ENCODE results near the gene SETDB1.

Gene SETDB1

DNA sequence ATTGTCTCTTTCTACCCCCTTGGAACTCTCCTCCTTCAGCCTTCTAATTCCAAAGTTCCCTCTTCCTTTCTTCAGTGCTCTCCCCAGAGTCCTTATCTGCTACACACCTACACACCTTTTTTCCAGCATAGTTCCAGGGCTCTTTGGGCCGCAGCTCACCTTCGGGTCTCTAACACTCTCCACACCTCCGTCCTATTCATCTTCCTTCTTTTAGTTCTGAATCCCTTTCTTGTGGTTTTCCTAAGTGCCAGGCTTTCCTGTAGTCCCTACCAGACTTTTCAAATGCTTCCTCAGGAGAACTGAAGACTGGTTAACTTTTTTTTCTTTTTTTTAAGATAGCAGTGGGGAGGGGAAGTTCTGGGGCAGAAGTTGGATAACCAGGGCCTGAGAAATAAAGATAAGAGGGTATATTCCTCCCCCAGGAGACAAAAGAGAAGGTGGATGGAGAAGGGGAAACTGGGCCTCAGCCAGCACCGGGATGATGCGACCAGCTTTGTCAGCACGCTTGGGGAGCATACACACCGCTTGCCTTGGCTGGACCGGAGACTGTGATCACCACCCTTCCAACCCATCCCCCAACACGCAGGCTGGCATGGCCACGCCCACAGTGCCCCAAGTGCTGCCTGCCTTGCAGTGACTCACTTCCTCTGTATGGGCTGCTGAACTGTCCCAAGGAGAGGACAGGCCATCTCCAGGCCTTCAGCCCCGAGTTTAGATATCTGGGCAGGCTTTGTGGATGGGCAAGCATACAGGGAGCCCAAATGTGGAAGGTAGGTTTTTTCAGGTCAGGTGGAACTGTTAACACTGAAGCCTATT is 50.9 kb downstream of the SETDB1 start:
- Histone ChIP-seq H3K4me1 (ENCODE audit: control insufficient read depth, insufficient read depth, low read length) (peaks cover 61% of the 10 kb centered on the region), H3K4me3 (ENCODE audit: low read length) (peak overlapping the region; percentile 43), H3K36me3 (ENCODE audit: insufficient read depth, low read length) (no peaks in the 10 kb centered on the region)

GRCh38 chr1:150979092-150980056 is 53.2 kb downstream of the SETDB1 start:
- Histone ChIP-seq H3K4me1 (ENCODE audit: control insufficient read depth, insufficient read depth, low read length) (peaks cover 49% of the 10 kb centered on the region), H3K4me3 (ENCODE audit: low read length) (no peak overlapping the region), H3K9me3 (replicated peaks; ENCODE audit: low read length) (no peaks in the 10 kb centered on the region), H3K36me3 (ENCODE audit: insufficient read depth, low read length) (no peaks in the 10 kb centered on the region), H3K4me2 (ENCODE audit: low read length) (peak overlapping the region; percentile 26), H3K27me3 (ENCODE audit: control insufficient read depth, insufficient read depth, low read length) (no peaks in the 10 kb centered on the region), H3K9ac (ENCODE audit: low read depth, low read length) (no peak overlapping the region)

More for the DNA sequence above, 50.9 kb downstream of the SETDB1 start:
- Histone ChIP-seq H3K27me3 (ENCODE audit: control insufficient read depth, insufficient read depth, low read length) (no peaks in the 10 kb centered on the region), H3K9me3 (replicated peaks; ENCODE audit: low read length) (no peaks in the 10 kb centered on the region), H3K9ac (ENCODE audit: low read depth, low read length) (peak overlapping the region; percentile 42), H3K4me2 (ENCODE audit: low read length) (peak overlapping the region; percentile 71)

DNA sequence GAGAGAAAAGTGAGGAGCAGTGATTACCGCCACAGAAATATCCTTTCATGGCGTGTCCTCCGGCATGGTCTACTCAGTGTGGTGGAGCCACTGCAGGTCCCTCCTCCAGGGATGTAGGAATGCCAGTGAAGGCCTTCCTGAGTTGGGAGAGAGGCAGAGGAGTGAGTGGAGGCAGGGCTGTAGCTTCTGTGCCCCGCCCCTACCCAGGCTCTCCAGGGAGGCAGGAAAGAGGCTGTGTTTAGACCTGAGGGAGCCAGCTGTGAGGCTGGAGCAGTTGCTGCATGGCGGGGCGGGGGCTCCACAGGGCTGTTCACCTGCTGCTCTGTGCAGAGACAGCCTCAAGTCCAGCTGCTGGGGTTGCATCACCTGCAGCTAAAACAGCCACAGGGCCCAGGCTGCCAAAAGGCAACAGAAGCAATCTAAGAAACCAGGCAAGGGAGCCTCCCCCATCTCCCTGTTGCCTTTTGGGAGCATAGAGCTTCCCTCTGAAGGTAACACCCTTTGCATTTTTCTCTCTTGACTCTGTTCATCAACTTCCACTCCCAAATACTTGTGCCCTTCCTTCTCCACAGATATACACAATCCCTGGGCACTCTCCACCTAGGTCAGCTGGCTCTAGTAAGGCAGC is 55.1 kb downstream of the SETDB1 start:
- Histone ChIP-seq H3K4me3 (ENCODE audit: low read length) (no peak overlapping the region), H3K9ac (ENCODE audit: low read depth, low read length) (no peak overlapping the region), H3K36me3 (ENCODE audit: insufficient read depth, low read length) (no peaks in the 10 kb centered on the region)

DNA sequence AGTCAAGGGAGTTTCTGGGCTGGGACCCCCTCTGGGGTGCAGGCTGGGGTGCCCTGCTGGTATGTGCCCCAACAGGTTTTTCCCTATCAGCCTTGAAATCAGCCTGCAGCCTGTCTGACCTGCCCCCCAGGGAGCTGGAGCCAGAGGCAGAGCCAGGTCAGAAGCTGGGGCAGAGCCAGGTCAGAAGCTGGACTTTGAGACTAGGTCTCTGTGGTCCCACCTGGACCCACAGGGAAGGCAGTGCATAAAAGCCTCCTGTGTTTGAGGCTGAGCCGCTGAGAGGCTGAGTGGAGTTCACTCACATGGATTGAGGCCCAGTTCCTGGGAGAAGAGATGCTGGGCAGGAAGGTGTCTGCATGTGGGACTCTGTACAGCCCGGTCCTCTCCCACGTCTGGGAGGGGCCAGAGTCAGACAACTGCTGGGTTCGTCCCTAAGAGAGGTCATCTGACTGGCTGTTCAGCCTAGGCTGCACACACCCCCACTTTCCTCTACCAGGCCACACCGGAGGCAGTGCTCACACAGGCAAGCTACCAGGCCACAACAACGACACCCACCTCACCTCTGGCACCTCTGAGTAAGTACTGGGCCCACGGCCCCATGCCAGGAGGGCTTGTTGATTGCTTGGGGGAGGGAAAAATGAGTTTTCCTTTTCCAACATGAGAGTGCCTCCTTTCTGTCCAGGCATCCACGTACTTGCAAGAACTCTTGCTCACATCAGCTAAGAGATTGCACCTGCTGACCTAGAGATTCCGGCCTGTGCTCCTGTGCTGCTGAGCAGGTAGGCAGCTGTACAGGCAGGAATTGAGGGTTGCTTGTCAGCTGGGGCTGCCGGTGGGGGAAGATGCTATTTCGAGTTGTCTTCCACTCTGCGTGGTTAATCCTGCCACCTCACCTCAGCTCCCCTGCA is 55.9 kb downstream of the SETDB1 start, which contains the start of gene ANXA9:
ANXA9 (plus strand) TSS at position 488 of the 908 bp plus-strand sequence. CDS start 814 bp downstream, outside the sequence.
- no peaks in the 10 kb centered on the region for H3K36me3 ChIP-seq (ENCODE audit: insufficient read depth, low read length)
- peaks cover 38% of the 10 kb centered on the region for H3K4me1 ChIP-seq (ENCODE audit: control insufficient read depth, insufficient read depth, low read length)
- no peak within 1 kb of the TSS for H3K4me3 ChIP-seq (ENCODE audit: low read length)
- no peaks in the 10 kb centered on the region for H3K9me3 ChIP-seq (replicated peaks; ENCODE audit: low read length)
- H3K4me2 ChIP-seq (ENCODE audit: low read length), result no peak within 1 kb of the TSS
- H3K9ac ChIP-seq (ENCODE audit: low read depth, low read length), result no peak within 1 kb of the TSS
- H3K27me3 ChIP-seq (ENCODE audit: control insufficient read depth, insufficient read depth, low read length), result no peaks in the 10 kb centered on the region

More for the DNA sequence above, 55.1 kb downstream of the SETDB1 start:
- Histone ChIP-seq H3K4me2 (ENCODE audit: low read length) (no peak overlapping the region), H3K4me1 (ENCODE audit: control insufficient read depth, insufficient read depth, low read length) (peaks cover 44% of the 10 kb centered on the region), H3K9me3 (replicated peaks; ENCODE audit: low read length) (no peaks in the 10 kb centered on the region), H3K27me3 (ENCODE audit: control insufficient read depth, insufficient read depth, low read length) (no peaks in the 10 kb centered on the region)

GRCh38 chr1:150985179-150985825 is 59.1 kb downstream of the SETDB1 start:
- peaks cover 12% of the 10 kb centered on the region for H3K4me1 ChIP-seq (ENCODE audit: control insufficient read depth, insufficient read depth, low read length)
- H3K9me3 ChIP-seq (replicated peaks; ENCODE audit: low read length), result no peaks in the 10 kb centered on the region
- no peak overlapping the region for H3K9ac ChIP-seq (ENCODE audit: low read depth, low read length)
- no peak overlapping the region for H3K4me2 ChIP-seq (ENCODE audit: low read length)
- H3K4me3 ChIP-seq (ENCODE audit: low read length), result no peak overlapping the region
- H3K27me3 ChIP-seq (ENCODE audit: control insufficient read depth, insufficient read depth, low read length), result no peaks in the 10 kb centered on the region
- H3K36me3 ChIP-seq (ENCODE audit: insufficient read depth, low read length), result no peaks in the 10 kb centered on the region

GRCh38 chr1:150987924-150988323 is 61.8 kb downstream of the SETDB1 start:
- Histone ChIP-seq H3K4me1 (ENCODE audit: control insufficient read depth, insufficient read depth, low read length) (no peaks in the 10 kb centered on the region), H3K4me2 (ENCODE audit: low read length) (no peak overlapping the region), H3K9me3 (replicated peaks; ENCODE audit: low read length) (no peaks in the 10 kb centered on the region), H3K4me3 (ENCODE audit: low read length) (no peak overlapping the region), H3K36me3 (ENCODE audit: insufficient read depth, low read length) (no peaks in the 10 kb centered on the region), H3K27me3 (ENCODE audit: control insufficient read depth, insufficient read depth, low read length) (no peaks in the 10 kb centered on the region), H3K9ac (ENCODE audit: low read depth, low read length) (no peak overlapping the region)

DNA sequence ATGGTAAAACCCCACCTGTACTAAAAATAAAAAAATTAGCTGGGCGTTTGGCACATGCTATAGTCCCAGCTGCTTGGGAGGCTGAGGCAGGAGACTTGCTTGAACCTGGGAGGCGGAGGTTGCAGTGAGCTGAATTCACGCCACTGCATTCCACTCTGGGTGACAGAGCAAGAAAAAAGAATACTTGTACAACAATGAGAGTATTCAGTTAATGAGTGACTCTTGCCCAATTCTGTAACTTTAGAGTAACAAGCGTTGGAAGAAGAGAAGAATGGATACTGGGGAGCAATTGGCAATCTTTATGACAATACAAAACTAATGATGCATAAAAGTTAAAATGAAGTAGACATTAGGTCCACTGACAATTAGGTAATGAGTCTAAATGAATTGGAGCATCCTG is 66.5 kb downstream of the SETDB1 start:
- Histone ChIP-seq H3K9me3 (replicated peaks; ENCODE audit: low read length) (no peaks in the 10 kb centered on the region), H3K9ac (ENCODE audit: low read depth, low read length) (no peak overlapping the region), H3K4me1 (ENCODE audit: control insufficient read depth, insufficient read depth, low read length) (peaks cover 3% of the 10 kb centered on the region), H3K4me3 (ENCODE audit: low read length) (no peak overlapping the region), H3K4me2 (ENCODE audit: low read length) (no peak overlapping the region), H3K36me3 (ENCODE audit: insufficient read depth, low read length) (peaks cover 5% of the 10 kb centered on the region), H3K27me3 (ENCODE audit: control insufficient read depth, insufficient read depth, low read length) (no peaks in the 10 kb centered on the region)

DNA sequence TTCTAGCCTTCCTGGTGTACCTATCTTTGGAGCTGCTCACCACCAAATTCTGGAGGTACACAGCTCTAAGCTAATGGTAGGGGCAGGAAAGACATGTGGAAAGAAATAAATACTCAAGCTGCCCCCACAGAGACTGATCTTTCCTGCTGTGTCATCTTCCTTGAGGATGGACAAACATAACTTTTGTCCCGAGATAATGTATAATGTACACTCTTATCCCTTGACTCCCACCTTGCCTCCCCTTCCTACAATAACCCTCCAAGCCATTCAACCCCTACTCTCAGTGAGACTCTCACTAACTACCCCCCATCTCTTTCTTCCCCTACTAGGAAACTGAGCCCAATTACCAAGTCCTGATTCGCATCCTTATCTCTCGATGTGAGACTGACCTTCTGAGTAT is 68.1 kb downstream of the SETDB1 start:
- H3K9me3 ChIP-seq (replicated peaks; ENCODE audit: low read length), result no peaks in the 10 kb centered on the region
- H3K4me2 ChIP-seq (ENCODE audit: low read length), result no peak overlapping the region
- H3K4me1 ChIP-seq (ENCODE audit: control insufficient read depth, insufficient read depth, low read length), result peaks cover 10% of the 10 kb centered on the region
- no peak overlapping the region for H3K4me3 ChIP-seq (ENCODE audit: low read length)
- H3K36me3 ChIP-seq (ENCODE audit: insufficient read depth, low read length), result peaks cover 9% of the 10 kb centered on the region
- no peaks in the 10 kb centered on the region for H3K27me3 ChIP-seq (ENCODE audit: control insufficient read depth, insufficient read depth, low read length)
- no peak overlapping the region for H3K9ac ChIP-seq (ENCODE audit: low read depth, low read length)

- H3K9me3 ChIP-seq (replicated peaks; ENCODE audit: low read length), result no peaks in the 10 kb centered on the region
- H3K4me3 ChIP-seq (ENCODE audit: low read length), result no peak overlapping the region
- no peak overlapping the region for H3K9ac ChIP-seq (ENCODE audit: low read depth, low read length)
- no peaks in the 10 kb centered on the region for H3K27me3 ChIP-seq (ENCODE audit: control insufficient read depth, insufficient read depth, low read length)
- peaks cover 9% of the 10 kb centered on the region for H3K36me3 ChIP-seq (ENCODE audit: insufficient read depth, low read length)
- no peak overlapping the region for H3K4me2 ChIP-seq (ENCODE audit: low read length)
- H3K4me1 ChIP-seq (ENCODE audit: control insufficient read depth, insufficient read depth, low read length), result peaks cover 17% of the 10 kb centered on the region
Measured at GRCh38 chr1:150995460-150995859, 69.3 kb downstream of the SETDB1 start.

DNA sequence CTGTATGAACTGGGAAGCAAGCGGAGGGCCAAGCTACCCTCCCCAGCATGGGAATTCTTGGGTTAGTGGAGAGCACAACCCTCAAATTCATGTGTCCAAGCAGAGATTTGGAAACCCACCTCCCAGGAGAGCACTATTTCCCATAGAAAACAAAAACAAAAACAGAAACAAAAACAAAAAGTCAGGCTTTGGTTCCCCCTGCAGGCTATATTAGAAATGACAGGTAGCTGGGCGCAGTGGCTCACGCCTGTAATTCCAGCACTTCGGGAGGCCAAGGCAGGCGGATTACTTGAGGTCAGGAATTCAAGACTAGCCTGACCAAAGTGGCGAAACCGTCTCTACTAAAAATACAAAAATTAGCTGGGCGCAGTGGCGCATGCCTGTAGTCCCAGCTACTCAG is 69.7 kb downstream of the SETDB1 start:
- Histone ChIP-seq H3K4me3 (ENCODE audit: low read length) (no peak overlapping the region), H3K4me1 (ENCODE audit: control insufficient read depth, insufficient read depth, low read length) (peaks cover 17% of the 10 kb centered on the region), H3K9ac (ENCODE audit: low read depth, low read length) (no peak overlapping the region), H3K36me3 (ENCODE audit: insufficient read depth, low read length) (peaks cover 9% of the 10 kb centered on the region), H3K9me3 (replicated peaks; ENCODE audit: low read length) (no peaks in the 10 kb centered on the region), H3K27me3 (ENCODE audit: control insufficient read depth, insufficient read depth, low read length) (no peaks in the 10 kb centered on the region), H3K4me2 (ENCODE audit: low read length) (no peak overlapping the region)
